Ureter (tissue), 1 donor: ENCODE measurements around the gene EXPH5. TPM values are rescaled to one million over a fixed set of nuclear protein-coding genes. Genes with fewer than 3 reads are reported as not detected.
A peak's percentile ranks its signal among the peaks of the same experiment; 100 is the strongest.

Source experiments
- DNase-seq: peaks from one replicate; pipeline ENCODE4 v3.0.0-alpha.2; 2020; ENCODE audit warnings: low spot score
- total RNA-seq: library from RNA; stranded (reverse); gene quantifications from one replicate; pipeline ENCODE4 v1.2.4, GENCODE V29; 2023
- donor health status: DM: yes; HTN: yes; CAD: no.

EXPH5 gene
- total RNA-seq, 1 donor from 2014 or later: 19.5 TPM

DNA sequence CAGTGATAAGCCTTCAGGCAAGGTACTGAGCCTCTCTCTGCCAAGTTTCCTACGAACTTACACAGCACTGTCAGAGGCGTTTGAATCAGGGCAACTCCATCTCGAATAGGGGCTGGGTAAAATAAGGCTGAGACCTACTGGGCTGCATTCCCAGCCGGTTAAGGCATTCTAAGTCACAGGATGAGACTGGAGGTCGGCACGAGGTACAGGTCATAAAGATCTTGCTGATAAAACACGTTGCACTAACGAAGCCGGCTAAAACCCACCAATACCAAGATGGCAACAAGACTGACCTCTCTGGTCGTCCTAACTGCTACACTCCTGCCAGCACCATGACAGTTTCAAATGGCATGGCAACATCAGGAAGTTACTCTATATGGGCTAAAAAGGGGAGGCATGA lies 75.0 kb downstream of the EXPH5 start:
- DNase-seq: no peak

DNA sequence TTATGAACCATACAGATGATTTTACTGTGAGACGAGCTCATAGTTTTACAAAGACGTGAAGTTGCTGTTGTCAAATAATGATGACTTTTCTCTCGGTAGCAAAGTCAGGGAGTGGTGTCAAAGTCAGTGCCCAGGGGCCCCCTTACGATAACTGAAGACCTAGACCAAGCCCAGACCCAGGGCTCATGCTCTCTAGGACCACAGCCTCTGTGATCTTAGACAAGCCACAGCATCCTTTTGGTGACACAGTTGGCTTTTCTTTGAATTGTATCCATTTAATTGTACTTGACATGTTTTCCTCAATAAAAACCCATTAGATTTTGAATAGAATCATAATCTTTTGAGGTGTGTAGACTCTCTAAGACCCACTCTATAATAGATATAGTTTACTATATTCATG lies 77.4 kb downstream of the EXPH5 start:
- DNase-seq: no peak

DNA sequence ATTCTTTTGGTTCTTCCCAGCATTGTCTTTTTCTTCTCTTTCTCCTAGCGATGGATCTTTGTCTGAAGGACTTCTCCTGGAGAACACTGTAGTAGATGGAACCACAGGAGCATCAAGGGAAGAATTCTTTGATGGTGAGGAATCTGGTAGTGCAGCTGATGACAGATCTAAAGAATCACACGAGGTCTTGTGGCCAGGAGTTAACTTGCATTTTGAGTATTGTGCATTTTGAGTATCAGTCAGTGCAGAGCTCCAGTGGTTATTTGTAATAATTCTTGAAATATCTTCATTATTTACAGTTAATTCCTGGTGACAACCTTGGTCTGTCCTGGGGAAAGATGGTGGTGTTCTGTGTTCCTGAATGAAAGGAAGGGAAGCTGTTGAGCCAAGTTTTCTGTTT lies 80.9 kb downstream of the EXPH5 start:
- no peak for DNase-seq

DNA sequence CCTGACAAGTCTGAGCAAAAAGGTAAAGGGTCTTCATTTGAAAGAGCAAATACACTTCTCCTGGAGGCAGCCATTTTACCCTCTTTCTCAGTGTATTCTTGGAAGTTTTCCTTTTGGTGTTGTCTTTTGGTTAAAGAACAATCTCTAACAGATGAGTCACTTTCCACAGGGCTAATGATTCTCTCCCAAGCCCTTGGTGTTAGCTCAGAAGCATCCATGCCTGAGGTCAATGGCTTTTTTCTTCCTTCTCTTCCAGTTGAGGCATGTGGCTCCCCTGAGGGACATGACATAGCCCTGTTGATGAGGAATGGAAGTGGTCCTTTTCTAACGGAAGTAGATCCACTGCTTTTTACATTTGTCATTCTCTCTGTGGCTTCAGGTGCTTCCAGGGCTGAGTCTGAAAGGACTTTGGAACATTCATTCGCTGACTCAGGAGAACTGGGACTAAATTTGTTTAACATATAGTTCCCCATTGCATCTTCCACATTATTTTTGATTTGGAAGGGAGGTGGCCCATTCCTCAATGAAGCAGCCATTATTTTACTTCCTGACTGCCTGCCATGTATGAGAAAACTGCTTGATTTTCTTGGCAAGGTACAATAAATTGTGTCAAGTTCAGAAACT lies 81.6 kb downstream of the EXPH5 start:
- no peak for DNase-seq

DNA sequence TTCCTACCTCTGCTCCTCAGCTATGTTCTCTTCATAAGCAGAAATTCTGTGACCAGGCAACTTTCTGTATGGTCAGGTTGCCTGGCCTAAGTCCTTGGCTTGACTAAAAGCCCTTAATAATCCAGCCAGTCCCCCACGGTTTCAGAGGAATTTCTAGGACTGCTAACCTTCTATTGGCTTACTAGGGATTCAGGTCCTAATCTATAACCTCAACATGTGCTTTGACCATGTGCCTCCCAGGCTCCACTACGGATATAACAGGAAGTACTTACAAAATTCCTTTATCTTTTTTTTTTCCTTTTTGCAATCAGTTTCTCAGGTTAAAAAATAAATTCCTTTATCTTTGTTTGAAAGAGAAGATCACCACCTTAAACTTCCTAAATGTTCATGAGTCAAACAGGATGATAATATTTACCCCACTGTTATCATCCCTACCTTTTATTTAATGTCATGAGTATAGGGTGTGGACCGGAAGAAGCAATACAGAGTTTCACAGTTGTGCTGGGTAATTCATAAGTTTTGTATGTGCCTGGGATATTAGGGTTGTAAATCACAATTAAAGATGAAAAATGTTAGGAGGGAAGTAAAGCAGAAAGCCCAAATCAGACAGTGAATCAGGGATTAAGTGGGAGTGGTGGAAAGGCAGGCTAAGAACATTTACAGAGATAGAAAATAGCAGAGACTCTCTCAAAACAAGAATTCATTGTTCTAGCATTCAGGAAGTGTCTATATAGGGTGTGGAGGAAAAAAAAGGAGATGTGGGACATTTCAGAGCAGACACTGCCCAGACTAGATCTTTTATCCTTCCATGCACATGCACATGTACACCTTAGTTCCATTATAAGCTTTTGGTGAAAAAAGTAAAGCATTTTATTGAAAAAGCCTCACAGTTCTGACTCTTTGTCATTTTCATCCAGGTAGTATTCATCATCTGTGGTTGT lies 84.6 kb downstream of the EXPH5 start:
- DNase-seq: no peak

DNA sequence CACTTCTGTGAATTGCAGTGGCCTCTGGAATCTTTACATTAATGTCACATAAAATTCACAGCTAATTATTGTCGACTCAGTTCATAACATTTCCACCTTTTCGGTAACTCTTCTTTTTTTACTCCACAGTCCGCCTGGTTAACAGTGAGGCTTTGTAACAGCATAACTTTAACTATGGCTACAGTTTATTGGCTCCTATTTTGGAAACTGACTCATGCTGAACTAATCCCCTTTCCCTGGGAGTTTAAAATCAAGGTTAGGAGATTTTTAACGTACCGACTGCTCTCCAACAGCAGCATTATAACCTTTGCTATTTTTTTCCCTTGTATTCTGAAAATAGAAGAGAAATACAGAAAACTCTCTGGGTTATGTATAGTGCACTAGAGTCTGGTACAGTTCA lies 92.2 kb downstream of the EXPH5 start:
- no peak for DNase-seq

DNA sequence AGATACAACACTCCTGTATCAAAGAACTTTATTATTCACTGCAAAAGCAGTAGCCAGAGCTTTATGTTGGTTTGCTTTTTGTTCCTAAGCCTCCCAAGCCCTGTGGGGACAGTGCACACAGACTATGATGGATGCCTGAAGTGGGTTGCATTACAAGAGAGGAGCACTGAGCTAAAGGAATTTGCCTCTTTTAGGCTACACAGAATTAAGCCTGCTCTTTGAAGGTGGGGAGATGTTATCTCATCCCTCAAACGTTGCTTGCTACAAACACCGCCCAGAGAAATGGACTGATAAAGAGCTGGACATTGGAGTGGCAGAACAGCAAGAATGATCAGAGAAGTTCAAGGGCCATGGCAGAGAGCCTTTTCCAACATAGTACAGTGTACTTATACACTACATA lies 92.8 kb downstream of the EXPH5 start:
- no peak for DNase-seq

DNA sequence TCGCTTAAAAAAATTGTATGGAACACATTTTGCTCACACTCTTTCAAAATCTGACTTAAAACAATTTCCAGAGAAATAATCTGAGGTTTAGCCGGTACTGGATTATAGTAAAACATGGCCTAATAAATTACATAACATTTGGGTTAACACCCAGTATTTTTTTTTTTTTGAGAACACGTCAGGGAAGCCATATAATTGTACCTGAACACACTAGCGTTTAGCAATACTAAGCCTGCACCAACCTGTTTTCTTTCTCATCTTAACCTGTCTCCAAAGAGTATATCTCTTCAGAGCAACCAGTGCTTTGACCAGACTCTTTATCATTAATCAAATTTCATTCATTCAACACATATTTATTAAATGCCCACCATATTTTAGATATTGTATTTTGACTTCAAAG lies 93.4 kb downstream of the EXPH5 start:
- no peak for DNase-seq

DNA sequence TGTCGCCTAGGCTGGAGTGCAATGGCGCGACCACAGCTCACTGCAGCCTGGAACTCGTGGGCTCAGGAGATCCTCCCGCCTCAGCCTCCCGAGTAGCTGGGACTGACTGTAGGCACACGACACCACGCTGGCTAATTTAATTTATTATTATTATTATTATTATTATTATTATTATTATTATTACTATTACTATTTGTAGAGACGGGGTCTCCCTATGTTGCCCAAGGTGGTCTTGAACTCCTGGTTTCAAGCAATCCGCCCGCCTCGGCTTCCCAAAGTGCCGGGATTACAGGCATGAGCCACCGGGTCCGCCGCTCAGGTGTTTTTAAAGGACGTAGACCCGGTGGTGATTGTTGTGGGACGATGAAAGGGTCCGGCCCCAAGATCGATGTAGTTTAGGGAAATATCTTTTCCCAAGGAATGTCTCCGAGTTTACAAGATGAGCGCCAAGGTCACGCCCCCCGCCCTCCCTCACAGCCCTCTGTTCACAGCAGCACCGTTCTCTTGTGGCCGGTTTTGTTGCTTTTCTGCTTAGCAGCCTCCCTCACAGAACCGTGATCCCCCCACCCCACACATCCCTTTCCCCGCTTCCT lies 94.7 kb downstream of the EXPH5 start:
- DNase-seq: peak; percentile 44

DNA sequence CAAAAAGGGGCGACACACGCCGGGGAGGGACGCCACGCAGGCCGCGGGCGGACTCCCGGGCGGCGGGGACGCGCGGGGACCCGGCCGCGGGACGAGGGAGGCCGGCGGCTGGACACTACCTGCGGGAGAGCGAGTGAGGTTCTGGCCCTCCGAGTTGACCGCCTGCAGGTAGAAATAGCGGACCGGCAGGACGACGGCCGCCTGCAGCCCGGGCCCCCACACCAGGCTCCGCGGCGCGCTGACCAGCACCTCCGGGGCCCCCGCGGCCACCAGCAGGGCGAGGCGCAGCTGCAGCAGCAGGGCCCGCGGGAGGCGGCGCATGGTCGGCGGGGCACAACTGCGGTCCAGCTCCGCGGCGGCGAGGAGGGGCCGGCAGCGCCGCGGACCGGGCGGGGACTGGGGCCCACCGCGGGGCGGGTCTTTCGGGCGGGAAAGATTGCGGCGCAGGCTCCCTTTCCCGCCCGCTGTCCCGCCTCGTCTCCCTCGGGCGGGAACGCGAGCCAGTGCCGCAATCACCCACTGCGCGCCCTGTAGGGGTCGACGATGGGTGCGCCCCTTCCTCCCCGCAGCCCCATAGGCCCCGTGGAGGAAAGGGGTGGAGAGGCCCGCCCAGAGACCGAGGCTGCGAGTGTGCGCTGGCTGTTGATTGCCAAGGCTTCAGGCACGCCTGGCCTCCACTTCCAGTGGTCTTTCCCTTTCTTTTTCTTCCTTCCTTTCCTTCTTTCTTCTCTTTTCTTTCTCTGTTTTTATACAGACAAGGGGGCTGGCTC lies 95.3 kb downstream of the EXPH5 start, which contains the start of gene POGLUT3:
Gene POGLUT3 (minus strand): TSS at position 339 of the 770 bp plus-strand sequence. CDS start 18 bp downstream, at position 321.
- DNase-seq: peak; percentile 54

DNA sequence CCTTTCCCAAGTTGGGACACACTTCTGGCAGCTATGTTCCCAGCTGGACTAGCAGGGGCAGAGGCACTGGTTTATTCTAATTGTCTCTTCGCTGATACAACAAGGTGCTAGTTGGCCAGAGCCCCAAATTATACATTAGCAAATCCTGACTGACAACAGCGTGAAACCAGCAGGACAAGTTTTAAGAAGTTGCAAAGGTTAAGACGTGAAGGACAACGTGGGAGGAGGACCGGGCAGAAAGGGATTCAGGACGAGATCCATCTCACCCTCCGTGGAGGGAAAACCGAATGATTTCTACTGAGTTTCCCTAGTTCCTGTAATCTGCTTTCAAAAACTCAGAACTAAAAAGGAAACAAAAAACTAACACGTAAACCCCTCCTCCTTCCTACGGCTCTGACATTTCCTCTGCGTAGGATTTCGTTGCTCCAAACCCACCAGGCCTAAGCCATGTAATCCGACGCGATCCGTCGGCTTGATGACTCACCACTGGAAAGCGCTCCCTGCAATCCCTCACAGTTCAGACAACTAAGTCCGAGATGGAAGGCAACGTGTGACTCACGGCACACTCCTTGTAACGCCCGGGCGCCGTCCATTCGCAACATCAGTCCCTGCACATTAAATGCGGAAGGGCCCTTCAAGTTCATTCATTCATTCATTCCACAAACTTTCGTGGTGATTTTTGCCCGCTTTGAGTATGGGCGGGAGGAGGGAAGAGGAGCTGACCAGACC lies 96.1 kb downstream of the EXPH5 start:
- DNase-seq: peak; percentile 89

DNA sequence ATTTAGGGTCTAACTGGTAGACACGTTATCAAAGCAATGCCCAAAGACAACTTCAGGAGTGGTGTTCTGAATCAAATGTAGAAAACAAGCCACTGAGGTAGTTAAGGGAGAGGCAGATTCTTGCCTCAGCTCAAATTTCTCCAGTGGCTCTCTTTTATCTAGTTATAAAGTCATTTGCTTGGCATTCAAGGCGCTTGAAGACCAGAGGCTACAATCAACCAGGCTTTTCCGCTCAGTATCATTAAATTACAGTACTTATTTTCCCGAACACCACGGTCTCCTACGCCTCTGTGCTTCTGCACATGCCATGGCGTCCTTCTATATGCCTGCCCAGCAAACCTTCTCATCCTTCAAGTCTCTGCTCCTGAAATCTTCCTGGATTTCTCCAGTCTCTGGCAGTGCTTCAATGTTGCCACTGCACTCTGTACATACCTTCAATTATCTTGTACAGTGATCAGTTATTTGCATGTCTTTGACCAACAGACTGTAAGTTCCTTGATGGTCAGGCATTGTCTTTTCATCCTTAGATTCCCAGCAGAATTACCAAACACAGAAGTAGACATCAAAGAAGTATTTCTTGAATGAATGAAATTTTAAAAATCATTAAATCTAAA lies 96.8 kb downstream of the EXPH5 start:
- no peak for DNase-seq

DNA sequence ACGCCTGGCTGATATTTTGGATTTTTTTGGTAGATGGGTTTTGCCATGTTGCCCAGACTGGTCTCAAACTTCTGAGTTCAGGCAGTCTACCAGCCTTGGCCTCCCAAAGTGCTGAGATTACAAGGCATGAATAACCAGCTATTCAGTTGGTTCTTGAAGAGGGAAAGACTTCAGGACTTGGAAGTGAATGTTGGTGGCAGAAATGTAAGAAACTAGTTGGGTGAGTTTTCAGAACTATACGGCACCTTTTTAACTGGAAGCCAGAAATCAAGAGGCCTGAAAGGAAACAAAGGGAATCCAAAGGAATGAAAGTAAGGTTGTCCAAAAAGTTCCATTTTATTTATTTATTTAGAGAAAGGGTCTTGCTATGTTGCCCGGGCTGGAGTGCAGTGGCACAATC lies 98.2 kb downstream of the EXPH5 start:
- no peak for DNase-seq

DNA sequence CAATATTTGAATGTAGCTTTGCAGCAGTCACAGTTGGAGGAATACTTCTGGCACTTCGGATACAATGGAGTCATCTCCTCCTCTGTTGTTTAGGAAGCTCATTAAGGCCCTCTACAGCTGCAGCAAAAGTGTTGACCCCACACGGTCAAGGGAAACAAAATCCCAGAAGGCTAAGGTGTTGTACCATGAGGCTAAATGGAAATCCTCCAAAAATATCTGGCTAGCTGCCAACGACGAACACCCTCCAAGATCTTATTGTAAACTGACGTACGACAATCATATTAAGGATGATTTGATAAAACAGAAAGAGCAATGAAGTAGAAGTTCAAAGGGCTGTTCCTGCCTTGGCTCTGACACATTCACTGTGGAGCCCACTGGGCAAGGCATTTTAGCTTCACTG lies 99.4 kb downstream of the EXPH5 start:
- DNase-seq: no peak

DNA sequence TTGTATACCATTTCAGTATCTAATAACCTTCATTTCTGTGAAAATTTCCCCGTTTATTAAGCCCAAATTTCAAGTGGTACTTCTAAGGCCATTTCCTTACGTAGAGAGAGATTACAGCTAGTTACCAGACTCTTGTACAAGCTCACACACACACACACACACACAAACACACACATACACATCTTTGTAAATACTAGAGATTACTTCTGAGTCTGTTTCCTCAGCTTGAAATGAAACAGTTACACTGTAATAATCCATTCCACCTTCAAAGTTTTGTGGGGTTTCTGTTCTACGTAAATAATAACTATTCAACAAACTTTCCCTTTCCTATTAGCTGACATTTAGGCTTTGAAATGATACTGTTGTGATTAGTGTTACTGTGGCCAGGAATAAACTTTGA lies 101.6 kb downstream of the EXPH5 start:
- DNase-seq: no peak

DNA sequence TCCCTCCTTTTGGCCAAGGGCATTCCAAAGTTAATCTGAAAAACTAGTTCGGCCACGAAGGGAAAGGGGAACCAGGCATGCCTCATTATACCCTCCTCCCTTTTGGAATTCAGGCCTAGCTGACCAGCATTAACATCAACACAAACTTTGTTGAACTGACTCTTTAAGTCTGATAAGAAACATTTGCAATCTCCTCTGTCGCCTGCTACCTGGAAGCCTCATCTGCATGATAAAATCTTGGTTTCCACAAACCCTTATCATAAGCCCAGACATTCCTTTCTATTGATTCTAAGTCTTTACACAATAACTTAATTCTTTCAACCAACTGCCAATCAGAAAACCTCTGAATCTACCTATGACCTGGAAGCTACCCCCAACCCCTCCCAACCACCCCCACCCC lies 106.7 kb downstream of the EXPH5 start:
- no peak for DNase-seq

DNA sequence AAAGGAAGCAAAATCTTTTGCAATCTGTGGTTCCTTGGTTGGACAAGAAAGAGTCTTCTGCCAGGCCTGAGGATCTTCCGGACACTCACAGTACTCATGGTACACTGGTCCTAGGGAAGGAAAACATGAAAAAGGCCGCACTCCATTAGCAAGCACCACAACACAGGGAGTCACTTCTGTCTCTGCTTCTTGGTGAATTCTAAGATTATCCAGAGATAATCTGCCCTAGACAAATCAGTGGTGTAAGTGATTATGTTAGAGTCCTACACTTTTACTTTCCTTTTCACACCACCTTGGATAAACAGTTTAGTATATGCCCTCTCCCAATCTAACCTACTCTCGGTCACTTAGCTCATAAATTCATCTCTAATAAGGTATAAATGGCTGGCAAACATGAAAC lies 107.2 kb downstream of the EXPH5 start:
- DNase-seq: no peak

DNA sequence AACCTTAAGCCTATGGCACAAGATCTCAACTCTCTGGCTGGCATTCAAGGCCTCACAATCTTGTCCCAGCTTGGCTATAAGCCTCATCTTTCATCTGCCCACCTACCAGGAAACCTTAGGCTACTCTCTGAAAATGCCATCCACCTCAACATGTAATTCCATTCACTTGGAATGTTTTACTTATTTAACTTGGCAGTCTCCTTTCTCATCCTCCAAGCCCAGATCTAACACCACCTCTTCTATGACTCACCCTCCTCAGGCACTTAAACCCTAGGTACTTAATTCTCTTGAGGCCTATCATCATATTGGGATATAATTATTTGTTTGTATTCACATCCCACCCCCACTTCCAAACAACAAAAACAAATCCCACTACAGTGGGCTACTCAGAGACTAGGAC lies 110.4 kb downstream of the EXPH5 start:
- no peak for DNase-seq

DNA sequence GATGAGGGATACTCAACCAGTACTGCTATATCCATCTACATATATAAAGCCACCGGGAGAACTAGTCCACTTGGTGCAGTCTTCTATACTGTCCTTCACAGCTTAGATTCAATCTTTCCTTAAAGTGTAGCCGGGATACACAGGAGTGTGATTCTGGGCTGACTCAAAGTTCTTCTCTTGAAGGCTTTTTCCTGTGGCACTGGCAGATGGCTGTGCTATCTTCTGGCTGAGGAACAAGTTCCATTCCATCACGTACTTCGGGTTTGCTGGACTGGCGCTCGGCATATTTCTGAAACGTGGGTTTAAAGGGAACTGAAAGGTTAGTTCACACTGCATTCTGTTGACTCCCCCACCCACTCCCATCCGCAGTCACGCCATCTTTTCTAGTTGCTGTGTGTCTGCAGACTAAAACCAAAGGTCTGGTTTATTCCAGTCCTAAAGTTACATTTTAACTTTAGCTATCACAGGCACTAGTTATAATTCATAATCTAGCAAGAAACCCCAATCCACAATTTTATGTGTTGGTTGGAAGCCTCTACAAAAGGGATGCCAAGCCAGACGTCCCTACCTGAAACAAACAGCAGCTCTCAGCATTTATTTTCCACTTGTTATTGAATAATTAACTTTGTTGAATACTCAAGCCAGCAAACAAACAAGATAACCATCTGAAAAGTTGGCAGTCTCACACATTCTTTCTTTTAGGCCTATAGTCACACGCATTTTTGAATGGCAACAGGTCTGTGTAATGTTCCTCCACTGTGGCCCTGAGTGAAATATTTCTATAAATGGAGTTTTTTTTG lies 118.7 kb downstream of the EXPH5 start:
- no peak for DNase-seq

DNA sequence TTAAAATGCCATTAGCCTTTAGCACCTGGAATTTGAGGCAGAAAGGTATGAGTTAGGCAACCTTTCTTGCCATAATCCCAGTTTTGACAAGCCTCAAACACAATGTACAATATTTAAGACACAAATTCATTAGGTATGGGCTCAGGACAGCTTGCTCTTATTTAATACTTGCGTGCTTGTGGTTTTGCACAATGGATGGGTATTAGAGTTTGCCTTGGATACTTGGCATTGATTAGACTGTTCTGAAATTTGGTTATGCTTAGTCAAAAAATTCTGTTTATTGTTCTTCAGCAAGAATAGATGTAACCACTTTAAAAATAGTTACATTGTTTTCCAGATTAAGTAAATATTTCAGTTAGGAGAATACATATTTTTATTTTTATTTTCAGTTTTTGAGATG lies 120.9 kb downstream of the EXPH5 start:
- DNase-seq: no peak
